MM.1S (cell line): ENCODE results near the gene DDAH2.
A peak's percentile ranks its signal among the peaks of the same experiment; 100 is the strongest.

Experiments
- DNase-seq: peaks from one replicate; pipeline ENCODE4 v3.0.0-alpha.2; 2015
- H2AFZ ChIP-seq: fragments of 300-600 bp; sonication (generic); 2 replicates; pipeline ENCODE4 v1.6.0; 2016; ENCODE audit warnings: antibody characterized with exemption, low read length
- H3F3A ChIP-seq: fragments of 300-600 bp; sonication (generic); 2 replicates; pipeline ENCODE4 v1.6.1; 2016; ENCODE audit warnings: mild to moderate bottlenecking, antibody characterized with exemption, low read length, moderate library complexity, mixed read lengths; ENCODE audit not compliant: insufficient read depth
- H3K27ac ChIP-seq: fragments of 300-600 bp; sonication (generic); 2 replicates; pipeline ENCODE4 v1.5.1; 2016; ENCODE audit warnings: mild to moderate bottlenecking, low read length
- H3K27me3 ChIP-seq: fragments of 300-600 bp; sonication (generic); replicated peaks from 2 replicates; pipeline ENCODE4 v1.6.0; 2016; ENCODE audit warnings: low read length; ENCODE audit not compliant: insufficient read depth
- H3K36me3 ChIP-seq: fragments of 300-600 bp; sonication (generic); replicated peaks from 2 replicates; pipeline ENCODE4 v1.6.1; 2016; ENCODE audit warnings: mild to moderate bottlenecking, low read length, mixed read lengths; ENCODE audit not compliant: insufficient read depth
- H3K4me1 ChIP-seq: fragments of 300-600 bp; sonication (generic); 2 replicates; pipeline ENCODE4 v1.6.1; 2016; ENCODE audit warnings: low read length, mixed read lengths
- H3K4me2 ChIP-seq: fragments of 300-600 bp; sonication (generic); 2 replicates; pipeline ENCODE4 v1.6.0; 2016; ENCODE audit warnings: low read depth, low read length
- H3K4me3 ChIP-seq: fragments of 300-600 bp; sonication (generic); 2 replicates; pipeline ENCODE4 v1.5.1; 2016; ENCODE audit warnings: low read length, mixed read lengths
- H3K79me2 ChIP-seq: fragments of 300-600 bp; sonication (generic); 2 replicates; pipeline ENCODE4 v1.6.1; 2016; ENCODE audit warnings: mixed run types, low read length, mixed read lengths
- H3K9ac ChIP-seq: fragments of 300-600 bp; sonication (generic); 2 replicates; pipeline ENCODE4 v1.6.1; 2016; ENCODE audit warnings: low read length, mixed read lengths
- H3K9me2 ChIP-seq: fragments of 300-600 bp; sonication (generic); replicated peaks from 2 replicates; pipeline ENCODE4 v1.6.1; 2016; ENCODE audit warnings: mild to moderate bottlenecking, low read length, mixed read lengths; ENCODE audit not compliant: insufficient read depth
- H3K9me3 ChIP-seq: fragments of 300-600 bp; sonication (generic); replicated peaks from 2 replicates; pipeline ENCODE4 v1.6.1; 2016; ENCODE audit warnings: mild to moderate bottlenecking, low read length, mixed read lengths; ENCODE audit not compliant: insufficient read depth
- H4K20me1 ChIP-seq: fragments of 300-600 bp; sonication (generic); 2 replicates; pipeline ENCODE4 v1.6.1; 2016; ENCODE audit warnings: mild to moderate bottlenecking, low read length, moderate library complexity, mixed read lengths; ENCODE audit not compliant: insufficient read depth
- EZH2 ChIP-seq: fragments of 300-600 bp; sonication (generic); optimal IDR thresholded peaks from 2 replicates; pipeline ENCODE3; 2017; ENCODE audit warnings: low read depth, mild to moderate bottlenecking, antibody characterized with exemption, low read length, mixed read lengths
- EZH2phosphoT487 ChIP-seq: fragments of 300-600 bp; sonication (generic); IDR thresholded peaks from 2 replicates; pipeline ENCODE4 v1.6.1; 2018; ENCODE audit warnings: antibody characterized with exemption, low read length
- TF ChIP-seq, protein P1 (sequence below): fragments of 300-600 bp; sonication (generic); IDR thresholded peaks from 2 replicates; pipeline ENCODE4 v1.5.1; 2016; ENCODE audit warnings: antibody characterized with exemption, low read length, mixed read lengths

Gene DDAH2

DNA sequence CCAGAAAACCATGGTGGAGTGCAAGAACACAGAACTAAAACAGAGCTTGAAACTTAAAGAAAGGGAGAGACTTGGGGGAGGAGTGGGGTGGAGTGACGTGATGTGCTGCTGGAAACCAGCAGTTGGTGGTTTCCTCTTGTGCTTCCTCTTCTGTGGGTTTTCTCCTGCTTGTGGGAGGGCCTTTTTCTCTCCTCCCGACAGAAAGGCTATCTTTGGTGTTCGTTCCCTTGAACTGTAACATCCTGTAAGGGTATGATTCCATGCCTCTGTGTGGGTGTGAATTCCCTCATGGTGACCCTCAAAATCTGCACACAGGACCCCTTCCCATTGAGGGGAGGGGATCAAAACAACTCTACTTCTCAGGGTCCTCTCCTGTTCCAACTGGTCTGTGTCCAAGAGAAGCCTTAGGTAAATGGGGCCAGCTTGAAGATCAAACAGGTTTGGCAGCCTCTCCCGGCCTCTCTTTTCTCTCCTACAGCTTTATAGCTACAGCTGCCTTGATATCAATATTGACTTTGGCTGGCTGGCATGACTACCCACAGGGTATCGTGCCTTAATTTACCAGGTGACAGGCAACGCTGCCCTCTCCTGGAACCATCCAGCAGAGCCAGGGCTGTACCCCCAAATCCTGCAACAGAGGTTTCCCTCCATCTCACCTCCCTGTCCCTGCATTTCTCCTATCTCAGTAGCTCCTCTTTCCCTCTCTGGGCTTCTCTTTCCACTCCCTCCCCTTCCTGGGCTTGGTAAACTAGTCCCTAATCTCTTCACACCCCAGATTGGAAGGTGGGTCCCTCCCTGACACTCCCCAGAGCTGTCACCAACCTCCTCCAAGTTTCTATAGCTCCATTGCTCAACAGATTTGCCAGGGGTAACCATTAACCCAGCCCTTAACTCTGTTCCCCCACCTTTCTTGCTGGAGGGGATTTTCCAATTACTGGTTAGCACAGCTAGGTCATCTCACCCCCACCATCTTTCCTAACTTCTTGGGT lies 9.2 kb upstream of the DDAH2 start:
- H3K27me3 ChIP-seq: no peaks in the 10 kb centered on the region
- peaks cover 10% of the 10 kb centered on the region for H3K36me3 ChIP-seq
- peaks cover 43% of the 10 kb centered on the region for H3K79me2 ChIP-seq
- H3K9me3 ChIP-seq: no peaks in the 10 kb centered on the region
- peak overlapping the region; percentile 59 for H3K4me3 ChIP-seq
- peak overlapping the region; percentile 98 for H3K27ac ChIP-seq
- H3F3A ChIP-seq: peaks cover 54% of the 10 kb centered on the region
- H3K4me2 ChIP-seq: peak overlapping the region; percentile 99
- peaks cover 34% of the 10 kb centered on the region for H3K4me1 ChIP-seq
- H3K9me2 ChIP-seq: no peaks in the 10 kb centered on the region
- H2AFZ ChIP-seq: no peak overlapping the region
- TF ChIP-seq, protein P1, sequence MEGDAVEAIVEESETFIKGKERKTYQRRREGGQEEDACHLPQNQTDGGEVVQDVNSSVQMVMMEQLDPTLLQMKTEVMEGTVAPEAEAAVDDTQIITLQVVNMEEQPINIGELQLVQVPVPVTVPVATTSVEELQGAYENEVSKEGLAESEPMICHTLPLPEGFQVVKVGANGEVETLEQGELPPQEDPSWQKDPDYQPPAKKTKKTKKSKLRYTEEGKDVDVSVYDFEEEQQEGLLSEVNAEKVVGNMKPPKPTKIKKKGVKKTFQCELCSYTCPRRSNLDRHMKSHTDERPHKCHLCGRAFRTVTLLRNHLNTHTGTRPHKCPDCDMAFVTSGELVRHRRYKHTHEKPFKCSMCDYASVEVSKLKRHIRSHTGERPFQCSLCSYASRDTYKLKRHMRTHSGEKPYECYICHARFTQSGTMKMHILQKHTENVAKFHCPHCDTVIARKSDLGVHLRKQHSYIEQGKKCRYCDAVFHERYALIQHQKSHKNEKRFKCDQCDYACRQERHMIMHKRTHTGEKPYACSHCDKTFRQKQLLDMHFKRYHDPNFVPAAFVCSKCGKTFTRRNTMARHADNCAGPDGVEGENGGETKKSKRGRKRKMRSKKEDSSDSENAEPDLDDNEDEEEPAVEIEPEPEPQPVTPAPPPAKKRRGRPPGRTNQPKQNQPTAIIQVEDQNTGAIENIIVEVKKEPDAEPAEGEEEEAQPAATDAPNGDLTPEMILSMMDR: peak; percentile 40
- no peak for TF ChIP-seq EZH2phosphoT487
- H3K9ac ChIP-seq: peak overlapping the region; percentile 91
- H4K20me1 ChIP-seq: no peaks in the 10 kb centered on the region
- DNase-seq: peak; percentile 81

DNA sequence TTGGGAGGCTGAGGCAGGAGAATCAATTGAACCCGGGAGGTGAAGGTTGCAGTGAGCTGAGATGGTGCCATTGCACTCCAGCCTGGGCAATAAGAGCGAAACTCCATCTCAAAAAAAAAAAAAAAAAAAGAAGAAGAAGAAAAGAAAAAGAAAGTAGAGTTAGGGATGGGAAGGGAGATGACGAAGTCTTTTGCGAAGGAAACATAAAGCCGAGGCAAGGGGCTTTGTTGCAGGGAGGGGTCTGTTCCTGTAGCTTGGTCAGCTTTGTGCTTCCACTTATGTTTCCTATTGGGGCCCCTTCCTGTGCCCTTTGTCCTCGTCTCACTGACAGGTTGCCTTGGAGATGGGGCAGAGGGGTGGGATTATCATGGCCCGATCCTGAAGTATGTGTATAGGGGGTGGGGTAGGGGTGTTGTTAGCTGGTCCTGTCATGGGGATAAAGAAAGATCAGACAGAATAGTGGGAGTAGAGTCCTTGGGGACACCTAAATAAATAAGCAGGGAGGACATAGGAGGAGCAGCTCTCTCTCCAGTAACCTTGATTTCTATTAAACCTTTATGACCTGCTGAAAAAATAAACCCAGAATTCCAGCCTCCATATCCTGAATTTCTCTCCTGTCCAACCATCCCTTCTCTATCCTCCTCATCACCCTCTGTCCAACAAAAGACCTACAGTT lies 8.4 kb upstream of the DDAH2 start:
- H3K4me2 ChIP-seq: peak overlapping the region; percentile 99
- TF ChIP-seq, protein P1: no peak
- TF ChIP-seq EZH2 (no peak), EZH2phosphoT487 (no peak)
- DNase-seq: no peak
- H3K9ac ChIP-seq: peak overlapping the region; percentile 91
- peaks cover 54% of the 10 kb centered on the region for H3F3A ChIP-seq
- no peaks in the 10 kb centered on the region for H3K27me3 ChIP-seq
- H3K9me3 ChIP-seq: no peaks in the 10 kb centered on the region
- peaks cover 10% of the 10 kb centered on the region for H3K36me3 ChIP-seq
- no peak overlapping the region for H2AFZ ChIP-seq
- peaks cover 36% of the 10 kb centered on the region for H3K4me1 ChIP-seq
- H3K79me2 ChIP-seq: peaks cover 47% of the 10 kb centered on the region
- no peaks in the 10 kb centered on the region for H3K9me2 ChIP-seq
- H4K20me1 ChIP-seq: no peaks in the 10 kb centered on the region
- peak overlapping the region; percentile 98 for H3K27ac ChIP-seq
- H3K4me3 ChIP-seq: peak overlapping the region; percentile 59

DNA sequence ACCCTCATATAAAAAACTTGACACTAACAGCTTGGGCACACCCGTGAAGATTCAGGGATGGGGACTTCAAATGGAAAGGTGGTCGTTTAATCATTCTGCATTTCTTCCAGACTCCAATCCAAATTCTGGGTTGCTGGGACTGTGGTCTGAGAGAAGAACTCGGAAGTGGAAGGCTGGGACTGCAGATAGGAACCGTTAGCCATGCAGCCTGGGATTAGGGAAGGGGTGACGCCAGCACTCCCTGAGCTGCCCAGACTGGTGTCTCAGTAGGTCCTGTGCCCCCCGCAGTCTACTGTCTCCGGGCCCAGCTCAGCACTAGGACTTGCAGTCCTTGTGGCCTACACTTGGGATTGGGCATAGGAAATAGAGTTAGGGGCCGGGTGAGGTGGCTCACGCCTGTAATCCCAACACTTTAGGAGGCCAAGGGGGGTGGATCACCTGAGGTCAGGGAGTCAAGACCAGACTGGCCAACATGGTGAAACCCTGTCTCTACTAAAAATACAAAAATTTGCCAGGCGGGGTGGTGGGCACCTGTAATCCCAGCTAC lies 7.7 kb upstream of the DDAH2 start:
- peak overlapping the region; percentile 99 for H3K4me2 ChIP-seq
- H3K9me3 ChIP-seq: no peaks in the 10 kb centered on the region
- peak overlapping the region; percentile 91 for H3K9ac ChIP-seq
- peaks cover 10% of the 10 kb centered on the region for H3K36me3 ChIP-seq
- peaks cover 53% of the 10 kb centered on the region for H3K79me2 ChIP-seq
- no peaks in the 10 kb centered on the region for H3K9me2 ChIP-seq
- TF ChIP-seq EZH2phosphoT487 (no peak), EZH2 (no peak)
- TF ChIP-seq, protein P1: no peak
- H3F3A ChIP-seq: peaks cover 60% of the 10 kb centered on the region
- peaks cover 36% of the 10 kb centered on the region for H3K4me1 ChIP-seq
- peak overlapping the region; percentile 9; the same call in 1 of the 2 replicates for H2AFZ ChIP-seq
- H4K20me1 ChIP-seq: no peaks in the 10 kb centered on the region
- peak overlapping the region; percentile 84 for H3K4me3 ChIP-seq
- no peaks in the 10 kb centered on the region for H3K27me3 ChIP-seq
- DNase-seq: no peak
- H3K27ac ChIP-seq: peak overlapping the region; percentile 98
